ENCODE results near the gene RDH14. TPM values are rescaled to one million over a fixed set of nuclear protein-coding genes. Genes with fewer than 3 reads are reported as not detected.

The RDH14 gene
- total and polyA plus RNA-seq, 10 donors, result 14.2 to 26.0 (median 19.1) TPM

GRCh38 chr2:18546567-18546966, 13.9 kb downstream of the RDH14 start:
- TF ChIP-seq POLR2A (IDR thresholded peaks at IDR 0.05) (no peak), CTCF (IDR thresholded peaks at IDR 0.05 in 8 of 11, conservative IDR thresholded peaks at IDR 0.05 in 3 of 11) (no peak), POLR2AphosphoS5 (IDR thresholded peaks at IDR 0.05) (no peak)
- no peak overlapping the region for H3K27ac ChIP-seq
- H3K36me3 ChIP-seq, result no peaks in the 10 kb centered on the region
- WGBS, 5 donors, result 53 to 71% (median 64%) methylated on average over 2 of the region's 2 CpGs
- intact Hi-C loops (cut with DNase I; ENCODE audit: low total_unique reads), result no loop called here
- no peak for DNase-seq
- H3K4me1 ChIP-seq, result peaks cover 0 to 12% (median 0%) of the 10 kb centered on the region in 6 donors
- H3K4me3 ChIP-seq, result no peak overlapping the region
- no peaks in the 10 kb centered on the region for H3K27me3 ChIP-seq (replicated peaks in 1 of 7)
- no peaks in the 10 kb centered on the region for H3K9me3 ChIP-seq

GRCh38 chr2:18545384-18545783, 15.1 kb downstream of the RDH14 start:
- Histone ChIP-seq H3K4me3 (no peak overlapping the region), H3K4me1 (peaks cover 0 to 11% (median 0%) of the 10 kb centered on the region in 6 donors), H3K36me3 (no peaks in the 10 kb centered on the region), H3K27ac (no peak overlapping the region), H3K27me3 (replicated peaks in 1 of 7) (no peaks in the 10 kb centered on the region), H3K9me3 (peaks cover 0 to 11% (median 4%) of the 10 kb centered on the region in 8 donors)
- intact Hi-C loops (cut with DNase I; ENCODE audit: low total_unique reads), result no loop called here
- TF ChIP-seq POLR2AphosphoS5 (IDR thresholded peaks at IDR 0.05), result no peak
- no peak for TF ChIP-seq CTCF (IDR thresholded peaks at IDR 0.05 in 8 of 11, conservative IDR thresholded peaks at IDR 0.05 in 3 of 11)
- TF ChIP-seq POLR2A (IDR thresholded peaks at IDR 0.05), result no peak
- no peak for DNase-seq
- 87 to 97% (median 93%) methylated on average over 4 of the region's 4 CpGs for WGBS, 5 donors

GRCh38 chr2:18544171-18544570, 16.3 kb downstream of the RDH14 start:
- no peak for TF ChIP-seq POLR2AphosphoS5 (IDR thresholded peaks at IDR 0.05)
- no peak for TF ChIP-seq POLR2A (IDR thresholded peaks at IDR 0.05)
- TF ChIP-seq CTCF (IDR thresholded peaks at IDR 0.05 in 8 of 11, conservative IDR thresholded peaks at IDR 0.05 in 3 of 11), result no peak
- intact Hi-C loops (cut with DNase I; ENCODE audit: low total_unique reads), result no loop called here
- WGBS, 5 donors, result 82 to 90% (median 89%) methylated on average over 3 of the region's 3 CpGs
- Histone ChIP-seq H3K27ac (no peak overlapping the region), H3K27me3 (replicated peaks in 1 of 7) (no peaks in the 10 kb centered on the region), H3K4me1 (peaks cover 0 to 11% (median 0%) of the 10 kb centered on the region in 6 donors), H3K9me3 (peaks cover 0 to 11% (median 4%) of the 10 kb centered on the region in 8 donors), H3K4me3 (no peak overlapping the region), H3K36me3 (no peaks in the 10 kb centered on the region)
- no peak for DNase-seq

- no peaks in the 10 kb centered on the region for H3K36me3 ChIP-seq
- no peaks in the 10 kb centered on the region for H3K27me3 ChIP-seq (replicated peaks in 1 of 7)
- H3K4me1 ChIP-seq, result peaks cover 0 to under 1% (median 0%) of the 10 kb centered on the region in 6 donors
- intact Hi-C loops (cut with DNase I; ENCODE audit: low total_unique reads), result no loop called here
- no peak overlapping the region for H3K4me3 ChIP-seq
- peaks cover 0 to 11% (median 4%) of the 10 kb centered on the region in 8 donors for H3K9me3 ChIP-seq
- DNase-seq, result no peak
- TF ChIP-seq CTCF (IDR thresholded peaks at IDR 0.05 in 8 of 11, conservative IDR thresholded peaks at IDR 0.05 in 3 of 11), result no peak
- TF ChIP-seq POLR2AphosphoS5 (IDR thresholded peaks at IDR 0.05), result no peak
- TF ChIP-seq POLR2A (IDR thresholded peaks at IDR 0.05), result no peak
- no peak overlapping the region for H3K27ac ChIP-seq
- WGBS, 5 donors, result 76 to 92% (median 84%) methylated on average over 2 of the region's 2 CpGs
These were observed 19.6 kb downstream of the RDH14 start for GRCh38 chr2:18540872-18541271.
